ENCODE data around the gene PILRA.

- TF ChIP-seq EP300 (IDR thresholded peaks at IDR 0.05) (no peak), POLR2AphosphoS5 (IDR thresholded peaks at IDR 0.05) (no peak)
Observed at GRCh38 chr7:100446040-100446439, 72.8 kb downstream of the PILRA start.

All from gastroesophageal sphincter (tissue), 2 donors.